ENCODE data around the gene TXNRD3.

The TXNRD3 gene

GRCh38 chr3:126676919-126677705, 22.2 kb upstream of the TXNRD3 start:
- DNase-seq (ENCODE audit: low read depth): no peak
- in situ Hi-C loops (cut with HindIII; ENCODE audit: low sequenced_read_pairs): loop anchor here (10.0 kb wide), 1 partner anchor 152 kb away; the partner anchor contains the start of gene CHST13
- no peak for TF ChIP-seq CTCF (IDR thresholded peaks at IDR 0.05; ENCODE audit: low read depth, low read length, missing control alignments)
- no peak overlapping the region for H3K4me3 ChIP-seq (ENCODE audit: low read depth, low read length)

- H3K4me3 ChIP-seq (ENCODE audit: low read depth, low read length): no peak overlapping the region
- in situ Hi-C loops (cut with HindIII; ENCODE audit: low sequenced_read_pairs): loop anchor here (10.0 kb wide), 1 partner anchor 148 kb away; the partner anchor contains the start of gene CHST13
- DNase-seq (ENCODE audit: low read depth): no peak
- no peak for TF ChIP-seq CTCF (IDR thresholded peaks at IDR 0.05; ENCODE audit: low read depth, low read length, missing control alignments)
Measured at GRCh38 chr3:126672741-126673140, 17.8 kb upstream of the TXNRD3 start.

- in situ Hi-C loops (cut with HindIII; ENCODE audit: low sequenced_read_pairs): loop anchor here (10.0 kb wide), 1 partner anchor 148 kb away; the partner anchor contains the start of gene CHST13
- no peak overlapping the region for H3K4me3 ChIP-seq (ENCODE audit: low read depth, low read length)
- DNase-seq (ENCODE audit: low read depth): no peak
- no peak for TF ChIP-seq CTCF (IDR thresholded peaks at IDR 0.05; ENCODE audit: low read depth, low read length, missing control alignments)
Measured at GRCh38 chr3:126672340-126672739, 17.4 kb upstream of the TXNRD3 start.

- no peak for TF ChIP-seq CTCF (IDR thresholded peaks at IDR 0.05; ENCODE audit: low read depth, low read length, missing control alignments)
- H3K4me3 ChIP-seq (ENCODE audit: low read depth, low read length): no peak overlapping the region
- in situ Hi-C loops (cut with HindIII; ENCODE audit: low sequenced_read_pairs): loop anchor here (10.0 kb wide), 1 partner anchor 147 kb away; the partner anchor contains the start of gene CHST13
- DNase-seq (ENCODE audit: low read depth): no peak
Measured at GRCh38 chr3:126671521-126671920, 16.6 kb upstream of the TXNRD3 start.

GRCh38 chr3:126668450-126669401, 13.8 kb upstream of the TXNRD3 start:
- TF ChIP-seq CTCF (IDR thresholded peaks at IDR 0.05; ENCODE audit: low read depth, low read length, missing control alignments): no peak
- in situ Hi-C loops (cut with HindIII; ENCODE audit: low sequenced_read_pairs): no loop called here
- DNase-seq (ENCODE audit: low read depth): no peak
- H3K4me3 ChIP-seq (ENCODE audit: low read depth, low read length): no peak overlapping the region
